Right kidney (tissue), 1 donor: ENCODE data around the gene TEX9.
A peak's percentile ranks its signal among the peaks of the same experiment; 100 is the strongest.
"Not testable (repeated sequence)": the region's sequence is repeated elsewhere in the genome, so short reads cannot be mapped to it uniquely, and the experiment has no call there.

Experiments
- DNase-seq: peaks from one replicate; pipeline ENCODE4 v3.0.0-alpha.2; 2016

The TEX9 gene

GRCh38 chr15:56361987-56362386, 3.2 kb upstream of the TEX9 start:
- no peak for DNase-seq

DNA sequence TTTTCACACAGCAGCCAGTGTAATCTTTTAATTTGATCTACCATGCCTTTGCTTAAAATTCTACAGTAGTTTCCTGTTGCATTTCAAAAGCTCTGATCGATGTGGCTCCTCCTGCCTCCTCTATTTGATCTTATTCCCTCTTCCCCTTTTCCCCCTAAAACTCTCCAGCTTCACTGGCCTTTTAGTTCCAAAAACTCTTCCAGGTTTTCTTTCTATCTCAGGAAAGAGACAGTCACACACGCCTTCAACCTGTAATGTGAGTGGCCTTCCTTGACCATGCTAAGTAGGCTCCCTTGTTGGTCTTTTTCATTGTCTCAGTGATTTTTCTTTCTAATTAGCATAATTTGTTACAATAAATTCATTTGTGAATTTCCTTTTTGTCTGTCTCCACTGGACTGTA, 985 bp downstream of the TEX9 start:
- DNase-seq: peak; percentile 31

GRCh38 chr15:56367156-56367555, 1.9 kb downstream of the TEX9 start:
- DNase-seq: no peak

DNA sequence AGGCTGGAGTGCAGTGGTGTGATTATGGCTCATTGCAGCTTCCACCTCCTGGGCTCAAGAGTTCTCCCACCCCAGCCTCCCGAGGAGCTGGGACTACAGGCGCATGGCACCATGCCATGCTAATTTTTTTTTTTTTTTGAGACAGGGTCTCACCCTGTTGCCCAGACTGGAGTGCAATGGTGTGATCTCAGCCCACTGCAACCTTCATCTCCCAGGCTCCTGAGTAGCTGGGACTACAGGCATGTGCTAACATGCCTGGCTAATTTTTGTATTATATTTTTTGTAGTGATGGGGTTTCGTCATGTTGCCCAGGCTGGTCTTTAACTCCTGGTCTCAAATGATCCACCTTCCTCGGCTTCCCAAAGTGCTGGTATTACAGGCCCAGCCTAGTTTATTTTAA, 4.0 kb downstream of the TEX9 start:
- DNase-seq: no peak

GRCh38 chr15:56371495-56372147, 6.4 kb downstream of the TEX9 start:
- DNase-seq: no peak

- DNase-seq: not testable (repeated sequence)
Observed at GRCh38 chr15:56374693-56375092, 9.5 kb downstream of the TEX9 start.

GRCh38 chr15:56377822-56378221, 12.6 kb downstream of the TEX9 start:
- DNase-seq: not testable (repeated sequence)

DNA sequence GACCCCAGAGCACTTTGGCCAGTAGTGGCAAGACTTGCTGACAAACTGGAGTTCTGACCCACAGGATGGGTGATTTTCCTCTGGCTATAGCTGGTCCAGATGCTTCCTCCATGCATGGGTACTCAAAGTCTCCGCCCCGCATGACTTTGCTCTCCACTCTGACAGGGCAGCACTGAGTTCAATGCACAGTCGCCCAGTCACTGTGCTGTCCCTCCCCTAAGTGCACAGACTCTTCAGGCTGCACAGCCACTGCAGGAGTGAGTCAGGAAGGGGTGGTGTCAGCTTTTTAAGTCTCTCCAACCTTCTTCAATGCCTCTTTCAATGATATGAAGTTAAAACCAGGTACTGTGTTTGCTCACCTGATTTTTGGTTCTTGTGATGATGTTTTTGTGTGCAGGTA, 17.8 kb downstream of the TEX9 start:
- no peak for DNase-seq

- no peak for DNase-seq
Observed at GRCh38 chr15:56385908-56386307, 20.7 kb downstream of the TEX9 start.

DNA sequence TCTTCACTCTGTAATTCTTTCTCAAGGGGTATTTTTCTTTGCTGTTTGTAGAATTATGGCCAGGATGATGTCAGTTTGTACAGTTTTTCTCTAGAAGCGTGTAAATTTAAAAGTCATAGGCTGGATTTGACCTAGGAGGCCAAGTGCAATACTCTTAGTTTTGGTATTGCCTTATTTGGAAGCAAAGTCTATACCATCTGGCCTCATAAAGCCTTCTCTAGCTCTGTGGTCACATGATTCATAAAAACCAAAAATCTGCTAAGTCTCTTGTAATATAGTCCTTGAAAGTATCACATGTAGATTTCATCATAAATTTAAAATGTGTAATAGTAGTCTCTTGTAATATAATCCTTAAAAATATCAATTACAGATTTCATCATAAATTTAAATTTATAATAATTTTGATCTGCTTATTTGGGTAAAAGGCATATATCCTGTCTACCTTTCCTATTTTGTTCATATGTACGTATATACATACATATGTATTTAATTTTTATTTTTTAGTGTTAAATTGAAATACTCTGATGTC, 25.6 kb downstream of the TEX9 start:
- no peak for DNase-seq

- no peak for DNase-seq
Observed at GRCh38 chr15:56393277-56393676, 28.1 kb downstream of the TEX9 start.

DNA sequence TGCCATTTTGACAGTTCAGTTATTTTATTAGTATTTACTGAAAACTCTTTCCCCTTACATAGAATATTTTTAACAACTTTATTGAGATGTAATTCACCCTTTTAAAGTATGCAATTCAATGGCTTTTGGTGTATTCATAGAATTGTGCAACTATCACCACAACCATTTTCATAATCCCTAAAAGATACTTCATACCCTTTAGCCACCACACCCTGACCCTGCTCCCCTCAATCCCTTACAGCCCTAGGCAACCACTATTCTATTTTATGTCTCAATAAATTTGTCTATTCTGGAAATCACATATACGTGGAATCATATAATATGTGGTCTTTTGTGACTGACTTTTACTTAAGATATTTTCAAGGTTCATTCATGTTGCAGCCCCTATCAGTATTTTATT, 29.7 kb downstream of the TEX9 start:
- no peak for DNase-seq

DNA sequence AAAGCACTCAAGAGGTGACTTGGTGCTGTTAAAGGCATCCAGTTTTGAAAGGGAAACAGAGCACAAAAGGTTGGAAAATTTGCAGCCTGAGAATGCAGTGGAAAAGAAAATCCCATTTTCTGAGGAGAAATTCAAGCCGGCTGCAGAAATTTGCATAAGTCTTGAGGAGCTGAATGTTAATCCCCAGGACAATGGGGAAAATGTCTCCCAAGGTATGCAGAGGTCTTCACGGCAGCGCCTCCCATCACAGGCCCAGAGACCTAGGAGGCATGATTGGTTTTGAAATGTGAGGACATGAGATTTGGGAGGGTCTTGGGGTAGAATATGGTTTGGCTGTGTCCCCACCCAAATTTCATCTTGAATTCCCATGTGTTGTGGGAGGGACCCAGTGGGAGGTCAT, 32.1 kb downstream of the TEX9 start:
- not testable (repeated sequence) for DNase-seq

DNA sequence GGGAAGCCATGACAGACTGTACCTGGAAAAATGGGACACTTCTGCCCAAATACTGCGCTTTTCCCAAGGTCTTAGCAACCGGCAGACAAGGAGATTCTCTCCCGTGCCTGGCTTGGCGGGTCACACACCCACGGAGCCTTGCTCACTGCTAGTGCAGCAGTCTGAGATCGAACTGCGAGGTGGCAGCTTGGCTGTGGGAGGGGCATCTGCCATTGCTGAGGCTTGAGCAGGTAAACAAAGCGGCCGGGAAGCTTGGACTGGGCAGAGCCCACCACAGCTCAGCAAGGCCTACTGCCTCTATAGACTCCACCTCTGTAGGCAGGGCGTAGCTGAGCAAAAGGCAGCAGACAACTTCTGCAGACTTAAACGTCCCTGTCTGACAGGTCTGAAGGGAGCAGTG, 34.0 kb downstream of the TEX9 start:
- DNase-seq: not testable (repeated sequence)

- no peak for DNase-seq
Observed at GRCh38 chr15:56410721-56411120, 45.5 kb downstream of the TEX9 start.

- DNase-seq: no peak
Observed at GRCh38 chr15:56411122-56411749, 46.0 kb downstream of the TEX9 start.

DNA sequence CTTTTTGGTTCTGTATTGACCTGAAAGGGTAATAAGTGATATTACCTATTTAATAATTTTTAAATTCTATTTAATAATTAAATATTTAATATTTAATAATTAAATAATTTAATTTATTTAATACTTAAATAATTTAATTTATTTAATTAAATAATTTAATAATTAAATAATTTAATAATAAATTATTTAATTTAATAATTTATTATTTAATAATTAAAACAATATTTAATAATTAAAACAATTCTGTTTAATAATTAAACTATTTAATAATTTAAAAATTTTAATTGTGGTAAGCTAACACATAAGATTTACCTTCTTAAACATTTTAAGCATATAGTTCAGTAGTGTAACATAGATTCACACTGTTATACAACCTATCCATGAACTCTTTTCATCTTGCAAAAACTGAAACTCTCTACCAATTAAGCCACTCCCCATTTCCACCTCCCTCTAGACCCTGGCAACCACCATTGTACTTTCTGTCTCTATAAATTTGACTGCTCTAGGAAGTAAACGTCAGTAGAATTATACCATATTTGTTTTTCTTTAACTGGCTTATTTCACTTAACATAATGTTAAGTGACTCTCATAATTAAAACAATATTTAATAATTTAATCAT, 48.0 kb downstream of the TEX9 start:
- not testable (repeated sequence) for DNase-seq

GRCh38 chr15:56425276-56425675, 60.0 kb downstream of the TEX9 start:
- no peak for DNase-seq

GRCh38 chr15:56425976-56426375, 60.8 kb downstream of the TEX9 start:
- DNase-seq: no peak

- DNase-seq: no peak
Observed at GRCh38 chr15:56428821-56429458, 63.7 kb downstream of the TEX9 start.

DNA sequence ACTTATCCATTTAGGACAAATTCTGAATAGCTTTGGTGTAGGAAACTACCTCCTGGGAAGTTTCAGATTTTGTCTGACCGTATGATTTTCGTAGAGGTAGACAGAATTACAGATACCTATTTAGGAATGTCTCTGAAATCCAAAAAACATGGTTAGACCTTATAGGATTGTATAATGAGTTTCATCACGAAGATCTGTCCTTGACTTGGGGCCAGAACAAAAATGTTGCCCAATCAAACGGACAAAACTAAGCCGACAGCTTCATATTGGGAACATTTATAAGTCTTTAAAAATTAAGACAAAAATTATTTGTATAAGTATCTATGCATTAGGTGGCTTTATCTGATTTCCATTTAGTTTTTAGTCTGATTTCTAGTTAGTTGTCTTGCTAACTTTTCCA, 67.1 kb downstream of the TEX9 start:
- DNase-seq: no peak

- no peak for DNase-seq
Observed at GRCh38 chr15:56440214-56440770, 75.1 kb downstream of the TEX9 start.

- no peak for DNase-seq
Observed at GRCh38 chr15:56442354-56442753, 77.1 kb downstream of the TEX9 start.
